KOPT-K1 (cell line): ENCODE measurements around the gene CPEB1.

Experiments used
- H3K27ac ChIP-seq: fragments of 200-600 bp; sonication (generic); 2 replicates; pipeline ENCODE4 v1.5.1; 2016; ENCODE audit warnings: antibody characterized with exemption, mild to moderate bottlenecking, low read depth, low read length; ENCODE audit not compliant: poor library complexity, severe bottlenecking
- H3K36me3 ChIP-seq: fragments of 200-600 bp; sonication (generic); 2 replicates; pipeline ENCODE4 v1.5.1; 2017; ENCODE audit warnings: antibody characterized with exemption, mild to moderate bottlenecking, low read length, moderate library complexity; ENCODE audit not compliant: insufficient read depth
- H3K9me3 ChIP-seq: fragments of 200-600 bp; sonication (generic); 2 replicates; pipeline ENCODE4 v1.5.1; 2017; ENCODE audit warnings: antibody characterized with exemption, low read length, mild to moderate bottlenecking; ENCODE audit not compliant: insufficient read depth, poor library complexity, severe bottlenecking

The CPEB1 gene

DNA sequence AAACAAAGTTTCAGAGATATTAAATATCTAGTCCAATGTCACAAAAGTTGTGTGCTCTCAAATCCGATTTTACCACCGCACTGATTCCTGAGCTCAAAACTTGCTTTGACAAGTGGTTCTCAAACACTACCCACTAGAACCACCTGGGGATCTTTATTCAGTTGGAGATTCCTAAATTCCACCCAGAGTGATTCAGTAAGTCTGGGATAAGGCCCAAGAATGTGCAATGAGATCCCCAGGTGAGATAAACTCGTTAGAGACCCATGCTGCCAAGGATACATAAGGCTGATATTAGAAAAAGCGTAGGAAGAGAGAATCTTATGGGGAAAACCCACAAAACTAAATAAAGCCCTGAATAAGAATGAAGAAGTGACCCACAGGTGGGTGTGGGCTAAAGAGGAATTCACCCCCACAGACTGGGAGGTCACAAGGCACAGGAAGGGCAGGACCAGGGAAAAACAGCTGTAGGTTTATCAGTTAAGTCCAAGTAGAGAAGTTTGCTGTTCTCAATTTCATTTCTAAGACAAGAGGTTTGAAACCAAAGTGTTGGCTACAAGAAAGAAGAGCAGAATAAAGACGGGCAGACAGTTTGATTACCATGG is 95.4 kb downstream of the CPEB1 start:
- Histone ChIP-seq H3K36me3 (no peaks in the 10 kb centered on the region), H3K27ac (no peak overlapping the region), H3K9me3 (no peaks in the 10 kb centered on the region)

DNA sequence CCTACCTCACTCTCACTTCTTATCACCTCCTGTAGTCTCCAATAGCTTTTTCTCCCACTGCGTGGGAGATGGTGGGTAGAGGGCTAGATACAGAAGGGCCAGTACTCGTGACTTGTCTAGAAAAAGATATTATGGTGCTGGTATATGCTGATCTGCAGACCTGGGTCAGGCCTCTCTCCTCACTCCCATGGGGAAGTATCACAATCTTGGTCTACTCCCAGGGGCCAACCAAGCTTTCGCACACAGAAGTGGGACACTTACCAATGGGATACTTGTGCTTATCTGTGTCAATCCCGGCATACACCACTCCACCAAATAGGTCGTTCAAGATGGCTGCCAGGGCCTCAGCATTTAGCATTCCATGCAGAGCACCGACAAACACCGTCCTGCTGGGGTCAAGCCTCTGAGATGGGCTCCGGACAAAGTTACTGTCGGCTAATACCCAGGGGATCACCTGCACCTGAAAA is 97.9 kb downstream of the CPEB1 start:
- Histone ChIP-seq H3K36me3 (no peaks in the 10 kb centered on the region), H3K27ac (no peak overlapping the region), H3K9me3 (no peaks in the 10 kb centered on the region)

DNA sequence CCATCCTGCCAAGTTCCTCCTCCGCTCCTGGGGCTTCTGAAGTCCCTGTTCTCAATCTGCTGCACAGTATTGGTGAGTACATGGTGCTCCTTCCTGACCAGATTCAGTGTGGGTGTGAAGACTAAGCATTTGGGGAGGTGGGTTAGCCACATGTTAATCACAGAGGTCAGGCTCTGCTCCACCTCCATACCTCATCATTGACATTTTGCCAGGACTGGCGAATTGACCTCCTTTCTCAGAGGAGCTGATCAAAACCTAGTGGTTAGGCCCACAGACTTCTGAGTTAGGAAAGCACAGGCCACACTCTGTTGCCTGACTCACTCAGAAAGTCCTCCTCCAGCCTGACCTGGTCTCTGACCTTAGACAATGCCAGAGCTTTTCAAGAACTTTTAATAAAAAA is 98.5 kb downstream of the CPEB1 start:
- Histone ChIP-seq H3K9me3 (no peaks in the 10 kb centered on the region), H3K36me3 (no peaks in the 10 kb centered on the region), H3K27ac (no peak overlapping the region)

- no peak overlapping the region for H3K27ac ChIP-seq
- no peaks in the 10 kb centered on the region for H3K36me3 ChIP-seq
Measured at GRCh38 chr15:82545478-82545877, 101.7 kb downstream of the CPEB1 start.

GRCh38 chr15:82545002-82545401 is 102.2 kb downstream of the CPEB1 start:
- H3K9me3 ChIP-seq: no peaks in the 10 kb centered on the region
- H3K27ac ChIP-seq: no peak overlapping the region
- H3K36me3 ChIP-seq: no peaks in the 10 kb centered on the region

More at GRCh38 chr15:82545478-82545877, 101.7 kb downstream of the CPEB1 start:
- H3K9me3 ChIP-seq: no peaks in the 10 kb centered on the region

- no peak overlapping the region for H3K27ac ChIP-seq
- no peaks in the 10 kb centered on the region for H3K36me3 ChIP-seq
- H3K9me3 ChIP-seq: no peaks in the 10 kb centered on the region
Measured at GRCh38 chr15:82544431-82544830, 102.7 kb downstream of the CPEB1 start.

DNA sequence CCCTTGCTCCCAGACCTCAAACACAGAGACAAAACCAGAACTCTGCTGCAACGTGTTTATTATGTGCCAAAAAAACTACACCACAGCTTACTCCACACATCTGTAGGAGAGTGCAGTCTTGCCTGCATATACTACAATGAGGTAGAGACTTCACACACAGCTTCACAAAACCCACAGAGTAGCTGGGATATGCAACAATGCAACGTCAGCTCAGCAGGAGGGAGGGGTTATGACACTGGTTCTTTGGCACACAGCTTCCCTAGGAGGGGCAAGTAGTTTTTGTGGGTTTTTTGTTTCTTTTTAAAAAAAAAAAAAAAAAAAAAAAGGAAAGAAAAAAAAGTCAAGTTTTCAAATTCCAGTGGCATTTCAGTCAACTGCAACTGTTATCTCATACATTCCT is 104.0 kb downstream of the CPEB1 start:
- H3K9me3 ChIP-seq: no peaks in the 10 kb centered on the region
- H3K27ac ChIP-seq: no peak overlapping the region
- H3K36me3 ChIP-seq: peaks cover 12% of the 10 kb centered on the region

DNA sequence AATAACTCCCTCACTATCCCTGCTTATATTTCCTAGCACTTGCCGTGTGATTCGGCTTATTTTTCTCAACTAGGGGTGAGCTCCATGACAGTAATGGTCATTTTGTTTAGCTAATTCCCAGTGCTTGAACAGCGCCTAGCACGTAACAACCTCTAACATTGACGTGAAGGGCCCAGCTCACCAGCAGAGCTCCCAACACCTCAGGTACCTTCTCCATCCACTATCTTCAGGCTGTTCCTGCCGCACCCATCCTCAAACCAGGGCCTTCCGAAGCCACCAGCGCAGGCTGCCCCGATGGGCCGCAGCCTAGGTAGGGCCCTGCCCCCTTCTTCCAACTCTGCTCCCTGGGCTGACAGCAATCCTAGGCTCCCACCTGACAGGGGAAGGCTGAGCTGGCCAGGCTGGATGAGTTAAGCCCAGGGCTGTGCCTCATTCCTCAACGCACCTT is 106.2 kb downstream of the CPEB1 start:
- H3K36me3 ChIP-seq: peaks cover 34% of the 10 kb centered on the region
- peak overlapping the region; percentile 72 for H3K27ac ChIP-seq

DNA sequence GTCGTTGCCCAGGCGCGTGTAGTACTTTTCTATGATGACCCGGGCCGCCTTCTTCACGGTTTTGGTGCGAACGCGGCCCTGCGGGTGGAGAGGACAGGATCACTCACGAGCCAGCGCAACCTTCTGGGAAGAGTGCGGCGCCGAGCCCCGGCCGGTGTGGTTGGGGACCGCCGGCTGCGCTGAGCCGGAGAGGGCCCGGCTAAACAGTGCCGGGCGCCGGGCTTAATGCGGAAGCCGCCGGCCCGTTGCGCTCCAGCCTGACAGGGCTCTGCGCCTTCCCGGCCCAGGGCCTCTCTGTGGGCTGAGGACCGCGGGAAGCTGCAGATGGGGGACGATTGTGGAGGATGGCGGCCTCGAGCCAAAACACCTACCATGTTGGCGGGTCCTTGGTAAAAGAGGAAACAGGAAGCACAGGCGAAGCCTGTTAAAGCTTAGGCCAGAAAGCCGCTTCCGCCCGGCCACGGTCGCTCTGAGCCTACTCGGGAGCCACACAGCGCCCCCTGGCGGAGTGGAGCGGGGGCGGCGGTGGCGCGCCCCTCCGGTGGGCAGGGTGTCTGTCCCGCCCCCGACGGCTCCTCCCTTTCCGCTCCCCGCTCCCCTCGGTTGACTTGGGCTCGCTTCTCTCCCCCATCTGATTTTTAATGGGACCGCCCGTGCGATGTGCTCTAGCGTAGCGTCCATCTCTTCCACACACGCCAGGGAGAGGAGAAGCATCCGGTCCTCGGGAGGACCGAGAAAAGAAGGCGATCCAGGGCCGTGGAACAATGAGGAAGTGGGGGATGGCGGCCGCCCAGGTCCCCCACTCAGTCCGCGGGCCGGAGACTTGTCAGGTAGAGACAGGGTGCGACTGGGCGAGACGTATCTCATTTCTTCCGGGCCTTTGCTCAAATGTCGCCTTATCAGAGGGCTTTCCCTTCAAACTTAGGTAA is 106.8 kb downstream of the CPEB1 start, which contains the start of gene RPS17:
TSS of gene RPS17 (minus strand) at position 403 of the 929 bp plus-strand sequence. CDS start at position 374, 29 bp downstream.
- Histone ChIP-seq H3K9me3 (no peaks in the 10 kb centered on the region), H3K36me3 (peaks cover 41% of the 10 kb centered on the region), H3K27ac (peak within 1 kb of the TSS; percentile 79)

More for the DNA sequence above, 106.2 kb downstream of the CPEB1 start:
- no peaks in the 10 kb centered on the region for H3K9me3 ChIP-seq

- peaks cover 45% of the 10 kb centered on the region for H3K36me3 ChIP-seq
- H3K9me3 ChIP-seq: no peaks in the 10 kb centered on the region
- H3K27ac ChIP-seq: peak overlapping the region; percentile 79
Measured at GRCh38 chr15:82539691-82540054, 107.5 kb downstream of the CPEB1 start.

DNA sequence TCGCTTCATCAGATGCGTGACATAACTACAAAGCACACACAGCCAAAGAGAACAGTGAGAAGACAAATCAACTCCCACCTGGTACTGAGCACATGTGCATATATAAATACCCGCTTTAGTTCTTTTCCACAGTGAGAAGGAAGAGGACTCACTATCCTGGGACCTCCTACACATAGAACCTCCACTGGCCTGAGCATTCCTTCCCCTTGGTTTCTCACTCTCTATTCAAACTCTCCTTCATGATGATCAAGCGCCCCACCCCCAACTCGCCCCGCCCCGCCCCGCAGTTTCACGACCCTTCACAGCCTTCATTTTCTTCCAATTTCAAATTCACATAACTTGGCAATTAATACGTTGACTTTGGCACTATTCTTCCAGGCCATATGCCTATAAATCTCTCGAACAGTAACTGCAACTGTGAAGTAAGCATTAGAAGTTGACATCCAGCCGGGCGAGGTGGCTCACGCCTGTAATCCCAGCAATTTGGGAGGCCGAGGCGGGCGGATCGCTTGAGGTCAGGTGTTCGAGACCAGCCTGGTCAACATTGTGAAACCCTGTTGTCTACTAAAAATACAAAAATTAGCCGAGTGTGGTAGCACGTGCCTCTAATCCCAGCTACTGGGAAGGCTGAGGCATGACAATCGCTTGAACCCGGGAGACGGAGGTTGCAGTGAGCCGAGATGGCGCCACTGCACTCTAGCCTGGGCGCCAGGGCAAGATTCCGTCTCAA is 108.0 kb downstream of the CPEB1 start:
- peaks cover 51% of the 10 kb centered on the region for H3K36me3 ChIP-seq

DNA sequence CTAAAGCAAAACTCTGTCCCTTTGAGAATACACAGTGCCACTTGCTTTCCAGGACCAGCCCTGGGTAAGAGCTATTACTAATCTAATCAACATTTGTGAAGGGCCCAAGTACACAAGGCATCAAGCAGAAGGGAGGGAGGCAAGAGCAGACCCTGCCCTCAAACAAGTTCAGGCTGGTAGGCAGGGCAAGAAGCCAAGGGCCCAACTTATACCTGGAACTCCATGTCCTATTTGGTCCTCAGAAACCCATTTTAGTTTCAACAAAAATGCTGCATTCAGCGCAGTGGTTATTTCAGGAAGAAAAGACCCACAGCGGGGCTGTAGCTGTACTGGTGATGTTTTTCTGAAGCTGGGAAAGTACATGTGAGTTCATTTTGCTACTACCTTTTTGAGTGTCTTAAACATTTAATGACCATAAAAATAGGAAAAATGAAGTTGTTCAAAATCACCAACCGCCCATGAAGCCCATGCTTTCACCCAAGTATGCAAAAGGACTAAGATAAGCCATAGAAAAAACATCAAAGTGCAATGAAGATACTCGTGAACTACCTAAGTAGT is 109.7 kb downstream of the CPEB1 start:
- Histone ChIP-seq H3K9me3 (no peaks in the 10 kb centered on the region), H3K27ac (no peak overlapping the region), H3K36me3 (peaks cover 67% of the 10 kb centered on the region)

More for the DNA sequence above, 108.0 kb downstream of the CPEB1 start:
- no peaks in the 10 kb centered on the region for H3K9me3 ChIP-seq
- peak overlapping the region; percentile 79 for H3K27ac ChIP-seq

GRCh38 chr15:82536409-82537350 is 110.5 kb downstream of the CPEB1 start:
- no peak overlapping the region for H3K27ac ChIP-seq

More at GRCh38 chr15:82536409-82537350, 110.5 kb downstream of the CPEB1 start:
- H3K9me3 ChIP-seq: no peaks in the 10 kb centered on the region
- peaks cover 69% of the 10 kb centered on the region for H3K36me3 ChIP-seq
